GM18858 (cell line): ENCODE results near the gene LIMS2.

Experiments used
- ATAC-seq: cut with Tn5 transposase; IDR thresholded peaks from one replicate; pipeline ENCODE4 v1.9.1; 2021; ENCODE audit not compliant: unreplicated experiment

The LIMS2 gene

GRCh38 chr2:127624756-127625571 is 50.4 kb downstream of the LIMS2 start:
- ATAC-seq: no peak

- ATAC-seq: no peak
These were observed 51.0 kb downstream of the LIMS2 start for GRCh38 chr2:127624320-127624755.

- ATAC-seq: no peak
These were observed 51.7 kb downstream of the LIMS2 start for GRCh38 chr2:127623388-127624319.

GRCh38 chr2:127622561-127623387 is 52.6 kb downstream of the LIMS2 start:
- no peak for ATAC-seq

GRCh38 chr2:127621981-127622431 is 53.3 kb downstream of the LIMS2 start:
- no peak for ATAC-seq

GRCh38 chr2:127620866-127621265 is 54.5 kb downstream of the LIMS2 start:
- ATAC-seq: no peak

GRCh38 chr2:127619877-127620705 is 55.2 kb downstream of the LIMS2 start:
- no peak for ATAC-seq

- ATAC-seq: no peak
These were observed 56.1 kb downstream of the LIMS2 start for GRCh38 chr2:127619203-127619590.

- no peak for ATAC-seq
These were observed 56.7 kb downstream of the LIMS2 start for GRCh38 chr2:127618551-127619202.

- ATAC-seq: no peak
These were observed 59.7 kb downstream of the LIMS2 start for GRCh38 chr2:127615511-127616166.

- no peak for ATAC-seq
These were observed 60.6 kb downstream of the LIMS2 start for GRCh38 chr2:127614731-127615130.

GRCh38 chr2:127614246-127614645 is 61.1 kb downstream of the LIMS2 start:
- no peak for ATAC-seq

GRCh38 chr2:127612111-127612822 is 63.1 kb downstream of the LIMS2 start:
- no peak for ATAC-seq

GRCh38 chr2:127611076-127611925 is 64.0 kb downstream of the LIMS2 start:
- no peak for ATAC-seq

- no peak for ATAC-seq
These were observed 64.8 kb downstream of the LIMS2 start for GRCh38 chr2:127610561-127610960.

- ATAC-seq: no peak
These were observed 65.5 kb downstream of the LIMS2 start for GRCh38 chr2:127609818-127610217.

GRCh38 chr2:127609031-127609751 is 66.1 kb downstream of the LIMS2 start:
- no peak for ATAC-seq
